Spleen (tissue), 7 donors: Measurements from ENCODE around the gene RNH1.

Source experiments
- CTCF ChIP-seq, 11 experiments: fragments of 200-600 bp in 7 of 11; fragments of 450-650 bp in 4 of 11; sonication (generic) in 4 of 11; IDR thresholded peaks in 8 of 11; conservative IDR thresholded peaks in 3 of 11; 1 replicate in 7 of 11; 2 replicates in 4 of 11; pipeline versions ENCODE4 v1.4.0 to v1.8.0; 2016 to 2021; ENCODE audit warnings: antibody characterized with exemption in 11 of 11, inconsistent platforms in 4 of 11, mild to moderate bottlenecking in 1 of 11
- POLR2A ChIP-seq, 3 donors: fragments of 450-650 bp; IDR thresholded peaks; one replicate each; pipeline ENCODE4 v1.5.1; 2017; ENCODE audit warnings: antibody characterized with exemption in 3 of 3, mild to moderate bottlenecking in 1 of 3
- POLR2AphosphoS5 ChIP-seq, 3 donors: sonication (generic); formaldehyde crosslinking; IDR thresholded peaks; one replicate each; pipeline ENCODE4 v1.5.1; 2017; ENCODE audit warnings: antibody characterized with exemption in 3 of 3
- donor health status: DM: no; HTN: no; CAD: no; lungs with moderate emphysema.
- donor health status: DM: no; HTN: no; CAD: no.
- donor health status: DM: no; HTN: no; CAD: no.

GRCh38 chr11:530960-531831 is 24.2 kb upstream of the RNH1 start:
- TF ChIP-seq CTCF (IDR thresholded peaks at IDR 0.05 in 8 of 11, conservative IDR thresholded peaks at IDR 0.05 in 3 of 11): no peak
- no peak for TF ChIP-seq POLR2A (IDR thresholded peaks at IDR 0.05)
- peak in 2 of 3 donors; percentile 7 to 10 for TF ChIP-seq POLR2AphosphoS5 (IDR thresholded peaks at IDR 0.05)
